H1 (cell line): ENCODE data around the gene P2RX7. TPM values are rescaled to one million over a fixed set of nuclear protein-coding genes. Genes with fewer than 3 reads are reported as not detected.

Source experiments
- CTCF ChIA-PET: fragments of 300-600 bp; sonication (Branson Sonifier 250); formaldehyde crosslinking; loops from one replicate; lab custom pipeline; 2021; ENCODE audit not compliant: partially characterized antibody; lab: Charles Lee
- POLR2A ChIA-PET: fragments of 300-600 bp; sonication (Branson Sonifier 250); formaldehyde crosslinking; loops from one replicate; lab custom pipeline; 2021; ENCODE audit warnings: inconsistent platforms; ENCODE audit not compliant: partially characterized antibody; lab: Charles Lee
- DNase-seq, 2 experiments: peaks; one replicate each; pipeline versions ENCODE4 v3.0.0 to v3.0.0-alpha.2; 2010 to 2022; ENCODE audit warnings: low spot score in 2 of 2, low read depth in 1 of 2, mixed read lengths in 1 of 2
- FAIRE-seq: peaks from 2 replicates; lab custom pipeline; 2011; peaks lifted over from hg19 to GRCh38; lab: Jason Lieb, UNC
- H2AFZ ChIP-seq: 2 replicates; pipeline ENCODE4 v1.8.1; 2012; ENCODE audit warnings: low read length, inconsistent platforms
- H2AK5ac ChIP-seq: 2 replicates; pipeline ENCODE4 v1.6.1; 2013; ENCODE audit warnings: low read depth, low read length
- H2BK120ac ChIP-seq: replicated peaks from 2 replicates; pipeline ENCODE3; 2013; ENCODE audit warnings: low read depth, low read length, inconsistent platforms
- H2BK12ac ChIP-seq: 2 replicates; pipeline ENCODE4 v1.6.1; 2013; ENCODE audit warnings: low read depth, low read length
- H2BK15ac ChIP-seq: 2 replicates; pipeline ENCODE4 v1.6.1; 2013; ENCODE audit warnings: low read length
- H2BK20ac ChIP-seq: 2 replicates; pipeline ENCODE4 v1.6.1; 2013; ENCODE audit warnings: low read length
- H2BK5ac ChIP-seq: 2 replicates; pipeline ENCODE4 v1.6.1; 2013; ENCODE audit warnings: low read depth, low read length
- H3K14ac ChIP-seq: 2 replicates; pipeline ENCODE4 v1.6.1; 2013; ENCODE audit warnings: inconsistent platforms; ENCODE audit not compliant: insufficient read length
- H3K18ac ChIP-seq: 2 replicates; pipeline ENCODE4 v1.6.1; 2013; ENCODE audit warnings: low read length; ENCODE audit errors: extremely low read depth
- H3K23ac ChIP-seq: 2 replicates; pipeline ENCODE4 v1.6.1; 2013; ENCODE audit warnings: inconsistent platforms; ENCODE audit not compliant: insufficient read length
- H3K23me2 ChIP-seq: 2 replicates; pipeline ENCODE4 v1.6.1; 2013; ENCODE audit warnings: low read depth, low read length
- H3K27ac ChIP-seq: 2 replicates; pipeline ENCODE4 v1.6.1; 2011; ENCODE audit warnings: low read depth, low read length, inconsistent platforms
- H3K27me3 ChIP-seq, 4 experiments: replicated peaks in 1 of 4; 1 replicate in 1 of 4; 2 replicates in 3 of 4; pipeline versions ENCODE4 v1.6.1 to v1.8.1; 2011 to 2013; ENCODE audit warnings: low read length in 3 of 4, mild to moderate bottlenecking in 3 of 4, inconsistent platforms in 2 of 4, mixed read lengths in 2 of 4, moderate library complexity in 1 of 4; ENCODE audit not compliant: control insufficient read depth in 3 of 4, insufficient read depth in 3 of 4; ENCODE audit errors: extremely low read depth in 1 of 4
- H3K36me3 ChIP-seq, 4 experiments: 2 replicates each; pipeline versions ENCODE4 v1.6.1 to v1.8.1; 2011 to 2013; ENCODE audit warnings: mild to moderate bottlenecking in 4 of 4, low read length in 3 of 4, moderate library complexity in 2 of 4, control low read depth in 1 of 4, inconsistent platforms in 1 of 4; ENCODE audit not compliant: insufficient read depth in 4 of 4, control insufficient read depth in 2 of 4
- H3K4ac ChIP-seq: replicated peaks from 2 replicates; pipeline ENCODE3; 2013; ENCODE audit warnings: low read length, low read depth, mixed read lengths, inconsistent platforms; ENCODE audit not compliant: insufficient read length
- H3K4me1 ChIP-seq, 4 experiments: replicated peaks in 1 of 4; 1 replicate in 1 of 4; 2 replicates in 3 of 4; pipeline versions ENCODE4 v1.6.1 to v1.8.1; 2011 to 2013; ENCODE audit warnings: low read length in 3 of 4, inconsistent platforms in 2 of 4, mixed read lengths in 1 of 4; ENCODE audit not compliant: insufficient read depth in 4 of 4, control insufficient read depth in 3 of 4
- H3K4me2 ChIP-seq, 2 experiments: 2 replicates each; pipeline versions ENCODE4 v1.6.1 to v1.8.1; 2011 to 2013; ENCODE audit warnings: low read depth in 2 of 2, low read length in 2 of 2, control low read depth in 1 of 2, inconsistent platforms in 1 of 2, mild to moderate bottlenecking in 1 of 2; ENCODE audit not compliant: insufficient read depth in 1 of 2
- H3K4me3 ChIP-seq, 4 experiments: fragments of 200-600, 300-600 bp in 1 of 4; sonication (generic), shearing (Covaris generic), sonication (Bioruptor Twin) in 1 of 4; 2 replicates each; pipeline versions ENCODE4 v1.5.1 to v1.8.1; 2011 to 2016; ENCODE audit warnings: low read length in 4 of 4, low read depth in 3 of 4, control low read depth in 2 of 4, inconsistent platforms in 2 of 4, mild to moderate bottlenecking in 2 of 4, mixed read lengths in 1 of 4, moderate library complexity in 1 of 4; ENCODE audit not compliant: insufficient read depth in 2 of 4; ENCODE audit errors: extremely low read depth in 1 of 4
- H3K56ac ChIP-seq: replicated peaks from 2 replicates; pipeline ENCODE3; 2013; ENCODE audit warnings: low read depth, mild to moderate bottlenecking, mixed read lengths, low read length, inconsistent platforms; ENCODE audit not compliant: insufficient read length
- H3K79me1 ChIP-seq: 2 replicates; pipeline ENCODE4 v1.6.1; 2013; ENCODE audit warnings: low read depth, low read length, control low read depth
- H3K79me2 ChIP-seq, 2 experiments: 2 replicates each; pipeline versions ENCODE4 v1.6.1 to v1.8.1; 2012 to 2013; ENCODE audit warnings: low read length in 2 of 2, mild to moderate bottlenecking in 2 of 2, inconsistent platforms in 1 of 2; ENCODE audit not compliant: insufficient read depth in 2 of 2, control insufficient read depth in 1 of 2
- H3K9ac ChIP-seq, 4 experiments: replicated peaks in 1 of 4; 1 replicate in 1 of 4; 2 replicates in 3 of 4; pipeline versions ENCODE4 v1.6.1 to v1.8.1; 2011 to 2013; ENCODE audit warnings: low read depth in 3 of 4, low read length in 3 of 4, control low read depth in 2 of 4, mild to moderate bottlenecking in 2 of 4, moderate library complexity in 2 of 4, inconsistent platforms in 1 of 4; ENCODE audit errors: extremely low read depth in 1 of 4
- H3K9me3 ChIP-seq, 2 experiments: 2 replicates each; pipeline versions ENCODE4 v1.6.1 to v1.8.1; 2012 to 2013; ENCODE audit warnings: mild to moderate bottlenecking in 2 of 2, moderate library complexity in 2 of 2, control low read depth in 1 of 2, inconsistent platforms in 1 of 2, low read depth in 1 of 2, low read length in 1 of 2, mixed read lengths in 1 of 2; ENCODE audit not compliant: insufficient read depth in 2 of 2
- H4K20me1 ChIP-seq, 2 experiments: replicated peaks in 1 of 2; 2 replicates each; pipeline versions ENCODE3 to v1.8.1; 2011 to 2013; ENCODE audit warnings: inconsistent platforms in 2 of 2, low read length in 2 of 2, mild to moderate bottlenecking in 1 of 2; ENCODE audit not compliant: insufficient read depth in 2 of 2, control insufficient read depth in 1 of 2
- H4K5ac ChIP-seq: 2 replicates; pipeline ENCODE4 v1.6.1; 2013; ENCODE audit warnings: low read length, low read depth, mixed read lengths, inconsistent platforms; ENCODE audit not compliant: insufficient read length
- H4K8ac ChIP-seq: 2 replicates; pipeline ENCODE4 v1.8.0; 2013; ENCODE audit warnings: mild to moderate bottlenecking, moderate library complexity, low read length, inconsistent platforms; ENCODE audit not compliant: insufficient read depth; ENCODE audit errors: extremely low read depth
- H4K91ac ChIP-seq: replicated peaks from 2 replicates; pipeline ENCODE3; 2013; ENCODE audit warnings: low read length, mixed read lengths, inconsistent platforms; ENCODE audit not compliant: insufficient read length
- ASH2L ChIP-seq: fragments of 200-600, 300-600 bp; sonication (generic); IDR thresholded peaks from one replicate; pipeline ENCODE4 v1.7.1; 2017; ENCODE audit warnings: low read length
- BRCA1 ChIP-seq: IDR thresholded peaks from 2 replicates; pipeline ENCODE4 v1.6.1; 2012; ENCODE audit warnings: low read depth, low read length, improper control_type of control experiment
- CEBPB ChIP-seq: IDR thresholded peaks from 2 replicates; pipeline ENCODE4 v1.6.1; 2012; ENCODE audit warnings: low read depth, low read length
- CHD2 ChIP-seq: IDR thresholded peaks from 2 replicates; pipeline ENCODE4 v1.6.1; 2012; ENCODE audit warnings: low read length, improper control_type of control experiment
- CTCF ChIP-seq, 3 experiments: IDR thresholded peaks; 1 replicate in 2 of 3; 2 replicates in 1 of 3; pipeline versions ENCODE4 v1.5.1 to v1.6.1; 2011; ENCODE audit warnings: low read length in 3 of 3, mild to moderate bottlenecking in 3 of 3, inconsistent platforms in 2 of 3, low read depth in 1 of 3, moderate library complexity in 1 of 3; ENCODE audit not compliant: insufficient read depth in 1 of 3; ENCODE audit errors: control extremely low read depth in 1 of 3
- NRF1 ChIP-seq: IDR thresholded peaks from 2 replicates; pipeline ENCODE4 v1.6.1; 2011; ENCODE audit warnings: mild to moderate bottlenecking, low read depth, low read length, improper control_type of control experiment
- POU5F1 ChIP-seq: IDR thresholded peaks from 2 replicates; pipeline ENCODE4 v1.6.1; 2011; ENCODE audit warnings: low read depth, mild to moderate bottlenecking, low read length, moderate library complexity
- RNF2 ChIP-seq: fragments of 200-900, 300-1000 bp; sonication (generic); IDR thresholded peaks from 2 replicates; pipeline ENCODE4 v1.7.1; 2016; ENCODE audit warnings: borderline replicate concordance, low read depth, mild to moderate bottlenecking, antibody characterized with exemption, low read length; ENCODE audit not compliant: poor library complexity, severe bottlenecking; ENCODE audit errors: missing control alignments
- SIX5 ChIP-seq: IDR thresholded peaks from 2 replicates; pipeline ENCODE4 v1.6.1; 2011; ENCODE audit warnings: mild to moderate bottlenecking, low read depth, low read length
- SP2 ChIP-seq: IDR thresholded peaks from 2 replicates; pipeline ENCODE4 v1.6.1; 2012; ENCODE audit warnings: mild to moderate bottlenecking, low read length, inconsistent platforms
- SUZ12 ChIP-seq: fragments of 200-600 bp; sonication (generic); IDR thresholded peaks from 2 replicates; pipeline ENCODE4 v1.6.1; 2012; ENCODE audit warnings: mild to moderate bottlenecking, inconsistent platforms, low read length, moderate library complexity, mixed read lengths
- TBP ChIP-seq: IDR thresholded peaks from 2 replicates; pipeline ENCODE4 v1.6.1; 2011; ENCODE audit warnings: low read depth, low read length, improper control_type of control experiment
- WGBS, 2 experiments: shearing (Covaris generic) in 1 of 2; methylation state at CpG; one replicate each; pipeline versions ENCODE4 v1.1.6 to v1.1.7; 2013 to 2015; ENCODE audit warnings: low lambda C conversion rate in 2 of 2, mixed read lengths in 2 of 2, inconsistent platforms in 1 of 2, low coverage in 1 of 2, missing lambda C conversion rate in 1 of 2; ENCODE audit not compliant: insufficient replicate concordance in 2 of 2, insufficient coverage in 1 of 2, insufficient read length in 1 of 2; ENCODE audit errors: extremely low coverage in 1 of 2, missing lambda C conversion rate in 1 of 2; 5-methylcytosine and 5-hydroxymethylcytosine counted together
- polyA plus RNA-seq, 7 experiments: library from polyadenylated mRNA; depleted of rRNA in 3 of 7; stranded (reverse) in 5 of 7; unstranded in 2 of 7; fragments of >200 nt in 5 of 7; fragments of 200-250 nt in 2 of 7; gene quantifications; 1 replicate in 5 of 7; 2 replicates in 1 of 7; 4 replicates in 1 of 7; pipeline versions ENCODE4 v1.2.1 to v1.2.3, GENCODE V29; 2011 to 2013; ENCODE audit warnings: missing spikeins in 2 of 7, mixed read lengths in 2 of 7
- total RNA-seq: library from RNA; stranded (reverse); fragmentation: NEBNext Ultra II Directional; extraction: Animal tissue kit (Norgen Biotek cat#: 25700); gene quantifications from 2 replicates; pipeline ENCODE4 v1.2.1, GENCODE V29; 2021

Gene P2RX7
- total and polyA plus RNA-seq, 2 of the 8 experiments (the other 6 are each of a cell fraction or from before 2014, with no cell fraction given): 0.38 to 0.56 TPM

DNA sequence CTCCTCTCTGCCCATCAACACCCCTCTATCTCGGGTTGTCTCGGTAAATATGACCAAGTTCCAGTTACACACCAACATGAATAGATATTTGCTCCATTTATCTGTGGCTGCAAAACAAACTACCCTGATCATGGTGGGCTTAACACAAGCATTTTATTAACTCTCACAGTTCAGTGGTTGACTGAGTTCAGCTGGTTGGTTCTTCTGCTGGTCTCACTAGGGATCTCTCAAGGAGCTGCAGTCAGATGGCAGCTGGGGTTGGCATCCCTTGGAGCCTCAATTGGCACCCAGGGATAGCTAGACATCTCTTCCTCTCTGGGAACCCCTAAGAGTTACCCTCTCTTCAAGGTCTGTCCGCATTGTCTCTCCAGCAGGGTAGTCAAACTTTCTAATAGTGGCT lies 25.4 kb downstream of the P2RX7 start:
- Histone ChIP-seq H2BK5ac (no peak overlapping the region), H4K20me1 (no peaks in the 10 kb centered on the region), H3K23ac (no peak overlapping the region), H3K27ac (no peak overlapping the region), H3K4me3 (no peak overlapping the region), H3K23me2 (no peaks in the 10 kb centered on the region), H2AFZ (no peak overlapping the region), H3K79me2 (no peaks in the 10 kb centered on the region), H4K5ac (no peak overlapping the region), H4K8ac (no peak overlapping the region), H3K18ac (no peak overlapping the region), H3K9me3 (no peaks in the 10 kb centered on the region), H2BK15ac (no peak overlapping the region), H3K56ac (no peak overlapping the region), H3K14ac (no peak overlapping the region), H3K4me1 (peaks cover 0 to 2% (median 0%) of the 10 kb centered on the region in 4 experiments; a peak in 2 of 7 replicates), H2BK20ac (no peak overlapping the region), H3K36me3 (no peaks in the 10 kb centered on the region), H3K4me2 (no peak overlapping the region), H4K91ac (no peak overlapping the region), H2AK5ac (no peak overlapping the region), H3K9ac (no peak overlapping the region), H2BK12ac (no peak overlapping the region), H2BK120ac (no peak overlapping the region), H3K79me1 (no peaks in the 10 kb centered on the region), H3K27me3 (no peaks in the 10 kb centered on the region), H3K4ac (no peak overlapping the region)
- POLR2A ChIA-PET: no interaction called here
- no peak for DNase-seq
- WGBS, 2 experiments: 80% methylated on average over 3 of the region's 3 CpGs; no CpG with 5 or more reads in 1 of the 2 experiments
- CTCF ChIA-PET: interaction anchor here (0.9 kb wide), 1 partner anchor 20 kb away, joined by 3 read pairs; no protein-coding TSS in a partner anchor
- FAIRE-seq: no peak
- TF ChIP-seq SUZ12: no peak
- no peak for TF ChIP-seq NRF1
- no peak for TF ChIP-seq TBP
- no peak for TF ChIP-seq CTCF (IDR thresholded peaks at IDR 0.05; ENCODE audit: control extremely low read depth in 1 of 3, insufficient read depth in 1 of 3, low read depth in 1 of 3, low read length in 3 of 3)
- TF ChIP-seq POU5F1: no peak
- no peak for TF ChIP-seq CHD2
- TF ChIP-seq SP2: no peak
- TF ChIP-seq ASH2L: no peak
- no peak for TF ChIP-seq BRCA1
- TF ChIP-seq CEBPB: no peak
- no peak for TF ChIP-seq RNF2
- no peak for TF ChIP-seq SIX5
